Measurements from ENCODE around the gene AKAP5. TPM values are rescaled to one million over a fixed set of nuclear protein-coding genes. Genes with fewer than 3 reads are reported as not detected.

The AKAP5 gene
- total RNA-seq, 1 donor from 2014 or later, result 1.3 TPM

GRCh38 chr14:64444984-64445845 is 20.1 kb upstream of the AKAP5 start:
- DNase-seq (ENCODE audit: low read depth, low spot score), result no peak
- no peak overlapping the region for H3K4me3 Mint-ChIP-seq
- peak overlapping the region; percentile 25 for H3K27ac Mint-ChIP-seq (ENCODE audit: unreplicated experiment)
- H3K4me1 Mint-ChIP-seq, result peaks cover 9% of the 10 kb centered on the region
- no peaks in the 10 kb centered on the region for H3K27me3 Mint-ChIP-seq (ENCODE audit: low read depth)
- H3K9me3 Mint-ChIP-seq, result no peaks in the 10 kb centered on the region
- no peak for TF ChIP-seq CTCF (conservative IDR thresholded peaks at IDR 0.05)
- peaks cover 13% of the 10 kb centered on the region for H3K36me3 Mint-ChIP-seq (ENCODE audit: low read depth)

- TF ChIP-seq CTCF (conservative IDR thresholded peaks at IDR 0.05), result no peak
- no peak overlapping the region for H3K4me3 Mint-ChIP-seq
- no peaks in the 10 kb centered on the region for H3K9me3 Mint-ChIP-seq
- no peak overlapping the region for H3K27ac Mint-ChIP-seq (ENCODE audit: unreplicated experiment)
- no peaks in the 10 kb centered on the region for H3K27me3 Mint-ChIP-seq (ENCODE audit: low read depth)
- H3K36me3 Mint-ChIP-seq (ENCODE audit: low read depth), result peaks cover 7% of the 10 kb centered on the region
- DNase-seq (ENCODE audit: low read depth, low spot score), result no peak
- H3K4me1 Mint-ChIP-seq, result peaks cover 9% of the 10 kb centered on the region
These were observed 17.2 kb upstream of the AKAP5 start for GRCh38 chr14:64447876-64448670.

DNA sequence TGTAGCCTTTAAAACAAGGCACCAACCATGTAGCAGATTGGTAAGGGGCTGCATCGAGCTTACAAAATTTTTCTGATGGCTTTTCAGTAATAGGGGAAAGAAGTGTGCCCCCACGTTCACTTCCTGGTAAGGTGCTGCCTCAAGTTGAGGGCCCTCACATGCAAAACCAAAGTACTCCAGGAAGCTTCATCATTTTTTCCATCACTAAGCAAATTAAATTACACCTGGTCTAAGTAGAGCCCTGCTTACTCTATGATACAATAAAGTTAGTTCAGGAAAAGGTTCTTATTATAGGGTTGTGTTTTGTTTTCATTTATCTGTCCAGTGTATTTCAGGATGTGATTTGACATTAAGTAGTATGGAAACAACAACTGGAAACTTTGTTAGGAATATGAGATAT is 15.0 kb upstream of the AKAP5 start:
- H3K27me3 Mint-ChIP-seq (ENCODE audit: low read depth), result no peaks in the 10 kb centered on the region
- H3K36me3 Mint-ChIP-seq (ENCODE audit: low read depth), result peaks cover 12% of the 10 kb centered on the region
- no peak overlapping the region for H3K4me3 Mint-ChIP-seq
- no peaks in the 10 kb centered on the region for H3K9me3 Mint-ChIP-seq
- no peak for TF ChIP-seq CTCF (conservative IDR thresholded peaks at IDR 0.05)
- DNase-seq (ENCODE audit: low read depth, low spot score), result no peak
- peaks cover 5% of the 10 kb centered on the region for H3K4me1 Mint-ChIP-seq
- no peak overlapping the region for H3K27ac Mint-ChIP-seq (ENCODE audit: unreplicated experiment)

DNA sequence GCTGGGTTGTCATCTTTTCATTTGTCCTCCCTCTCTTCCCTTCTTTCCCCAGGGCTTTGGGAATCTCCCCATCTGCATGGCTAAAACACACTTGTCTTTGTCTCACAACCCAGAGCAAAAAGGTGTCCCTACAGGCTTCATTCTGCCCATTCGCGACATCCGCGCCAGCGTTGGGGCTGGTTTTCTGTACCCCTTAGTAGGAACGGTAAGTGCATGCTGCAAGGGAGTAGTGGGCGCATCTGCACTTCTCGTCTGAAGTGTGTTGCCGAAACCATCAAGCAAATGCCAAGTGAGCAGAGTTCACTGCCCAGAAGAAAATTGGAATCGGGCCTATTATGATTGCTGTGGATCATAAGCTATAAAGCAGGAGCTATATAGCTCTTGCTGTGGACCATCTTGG is 10.6 kb upstream of the AKAP5 start:
- Mint-ChIP-seq H3K4me3 (no peak overlapping the region), H3K36me3 (ENCODE audit: low read depth) (peaks cover 7% of the 10 kb centered on the region), H3K27ac (ENCODE audit: unreplicated experiment) (no peak overlapping the region), H3K4me1 (no peaks in the 10 kb centered on the region), H3K27me3 (ENCODE audit: low read depth) (no peaks in the 10 kb centered on the region), H3K9me3 (no peaks in the 10 kb centered on the region)
- no peak for TF ChIP-seq CTCF (conservative IDR thresholded peaks at IDR 0.05)
- no peak for DNase-seq (ENCODE audit: low read depth, low spot score)

- Mint-ChIP-seq H3K4me3 (no peak overlapping the region), H3K4me1 (no peaks in the 10 kb centered on the region), H3K36me3 (ENCODE audit: low read depth) (peaks cover 2% of the 10 kb centered on the region), H3K27me3 (ENCODE audit: low read depth) (peaks cover 4% of the 10 kb centered on the region), H3K9me3 (no peaks in the 10 kb centered on the region), H3K27ac (ENCODE audit: unreplicated experiment) (no peak overlapping the region)
- DNase-seq (ENCODE audit: low read depth, low spot score), result no peak
- TF ChIP-seq CTCF (conservative IDR thresholded peaks at IDR 0.05), result no peak
These were observed 5.7 kb upstream of the AKAP5 start for GRCh38 chr14:64459405-64460136.
